Suprapubic skin (tissue), 4 donors: Measurements from ENCODE around the gene UBN2.

ENCODE experiments used
- EP300 ChIP-seq: sonication (generic); formaldehyde crosslinking; IDR thresholded peaks from one replicate; pipeline ENCODE4 v1.6.1; 2017; ENCODE audit warnings: antibody characterized with exemption
- POLR2A ChIP-seq, 2 donors: fragments of 450-650 bp; IDR thresholded peaks; one replicate each; pipeline ENCODE4 v1.6.1; 2017; ENCODE audit warnings: antibody characterized with exemption in 2 of 2, mild to moderate bottlenecking in 2 of 2, moderate library complexity in 2 of 2
- POLR2AphosphoS5 ChIP-seq, 3 donors: sonication (generic); formaldehyde crosslinking; IDR thresholded peaks; one replicate each; pipeline ENCODE4 v1.6.1; 2017; ENCODE audit warnings: antibody characterized with exemption in 3 of 3
- TF ChIP-seq, protein P1 (sequence below), 2 donors: fragments of 200-600 bp in 1 of 2; fragments of 450-650 bp in 1 of 2; sonication (generic) in 1 of 2; IDR thresholded peaks; one replicate each; pipeline ENCODE4 v1.5.1; 2016 to 2019; ENCODE audit warnings: antibody characterized with exemption in 2 of 2, mild to moderate bottlenecking in 1 of 2, moderate library complexity in 1 of 2

DNA sequence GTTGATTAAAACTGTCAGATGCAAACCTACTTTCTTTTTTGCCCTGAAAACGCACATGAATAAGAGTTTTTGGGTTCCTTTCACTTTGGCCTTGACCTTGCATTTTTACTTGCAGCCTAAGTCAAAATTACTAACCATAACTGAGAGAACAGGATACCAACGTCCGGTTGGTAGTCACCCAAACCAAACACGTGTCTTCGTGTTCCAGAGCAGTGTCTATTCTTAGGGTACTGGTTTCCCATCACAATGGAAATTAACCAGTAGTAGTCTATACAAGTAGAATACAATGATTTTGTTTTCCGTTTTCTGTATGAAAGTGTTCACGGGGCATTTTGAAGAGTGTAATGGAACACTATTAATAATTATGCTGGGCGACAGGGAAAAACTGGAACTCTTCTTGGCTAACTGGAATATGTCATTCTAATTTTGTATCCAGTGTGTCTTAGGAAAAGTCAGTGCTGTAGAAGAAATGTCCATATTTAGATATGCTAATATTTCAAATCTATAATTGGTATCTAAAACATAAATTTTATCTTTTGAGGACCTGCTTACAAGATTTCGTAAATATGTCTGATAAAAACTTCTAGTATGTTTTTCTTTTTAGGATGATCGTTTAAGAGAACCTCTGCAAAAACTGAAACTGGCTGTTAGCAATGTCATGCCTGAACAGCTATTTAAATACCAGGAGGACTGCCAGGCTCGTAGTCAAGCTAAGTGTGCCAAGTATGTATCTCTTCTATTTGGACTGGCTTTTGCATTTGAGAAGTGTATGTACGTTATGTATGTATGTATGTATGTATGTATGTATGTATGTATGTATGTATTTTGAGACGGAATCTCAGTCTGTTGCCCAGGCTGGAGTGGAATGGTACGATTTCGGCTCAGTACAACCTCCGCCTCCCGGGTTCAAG, 40.9 kb downstream of the UBN2 start:
- TF ChIP-seq POLR2AphosphoS5 (IDR thresholded peaks at IDR 0.05), result no peak
- TF ChIP-seq, protein P1, sequence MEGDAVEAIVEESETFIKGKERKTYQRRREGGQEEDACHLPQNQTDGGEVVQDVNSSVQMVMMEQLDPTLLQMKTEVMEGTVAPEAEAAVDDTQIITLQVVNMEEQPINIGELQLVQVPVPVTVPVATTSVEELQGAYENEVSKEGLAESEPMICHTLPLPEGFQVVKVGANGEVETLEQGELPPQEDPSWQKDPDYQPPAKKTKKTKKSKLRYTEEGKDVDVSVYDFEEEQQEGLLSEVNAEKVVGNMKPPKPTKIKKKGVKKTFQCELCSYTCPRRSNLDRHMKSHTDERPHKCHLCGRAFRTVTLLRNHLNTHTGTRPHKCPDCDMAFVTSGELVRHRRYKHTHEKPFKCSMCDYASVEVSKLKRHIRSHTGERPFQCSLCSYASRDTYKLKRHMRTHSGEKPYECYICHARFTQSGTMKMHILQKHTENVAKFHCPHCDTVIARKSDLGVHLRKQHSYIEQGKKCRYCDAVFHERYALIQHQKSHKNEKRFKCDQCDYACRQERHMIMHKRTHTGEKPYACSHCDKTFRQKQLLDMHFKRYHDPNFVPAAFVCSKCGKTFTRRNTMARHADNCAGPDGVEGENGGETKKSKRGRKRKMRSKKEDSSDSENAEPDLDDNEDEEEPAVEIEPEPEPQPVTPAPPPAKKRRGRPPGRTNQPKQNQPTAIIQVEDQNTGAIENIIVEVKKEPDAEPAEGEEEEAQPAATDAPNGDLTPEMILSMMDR (IDR thresholded peaks at IDR 0.05), result no peak
- TF ChIP-seq POLR2A (IDR thresholded peaks at IDR 0.05), result no peak
- TF ChIP-seq EP300, result no peak
